IMR-90 (cell line): Measurements from ENCODE around the gene RDH13.

Source experiments
- CHD1 ChIP-seq: IDR thresholded peaks from 2 replicates; pipeline ENCODE4 v1.6.1; 2012; ENCODE audit warnings: low read depth, low read length, improper control_type of control experiment
- CTCF ChIP-seq: conservative IDR thresholded peaks from 2 replicates; pipeline ENCODE4 v1.5.1; 2012; ENCODE audit warnings: mild to moderate bottlenecking, low read depth, low read length, improper control_type of control experiment
- FOS ChIP-seq: fragments of 150-350 bp; IDR thresholded peaks from 2 replicates; pipeline ENCODE4 v1.6.1; 2016; ENCODE audit warnings: low read depth, low read length
- RCOR1 ChIP-seq: IDR thresholded peaks from 2 replicates; pipeline ENCODE4 v1.6.1; 2012; ENCODE audit warnings: mild to moderate bottlenecking, low read length, improper control_type of control experiment; ENCODE audit not compliant: insufficient replicate concordance

GRCh38 chr19:55044286-55044685 lies 18.7 kb downstream of the RDH13 start:
- TF ChIP-seq CTCF, result no peak
- TF ChIP-seq FOS, result no peak
- TF ChIP-seq CHD1, result no peak
- TF ChIP-seq RCOR1, result no peak
